ENCODE data around the gene TLL1. TPM values are rescaled to one million over a fixed set of nuclear protein-coding genes. Genes with fewer than 3 reads are reported as not detected.

TLL1 gene
- total RNA-seq, 2 experiments from 2014 or later, result not detected

- POLR2A ChIA-PET, result no interaction called here
- CTCF ChIA-PET, result no interaction called here
Measured at GRCh38 chr4:166039822-166040221, 166.8 kb downstream of the TLL1 start.

GRCh38 chr4:166042510-166043055 lies 169.5 kb downstream of the TLL1 start:
- POLR2A ChIA-PET, result no interaction called here
- CTCF ChIA-PET, result no interaction called here

GRCh38 chr4:166043801-166044200 lies 170.8 kb downstream of the TLL1 start:
- ChIA-PET CTCF (no interaction called here), POLR2A (no interaction called here)

GRCh38 chr4:166044871-166045270 lies 171.8 kb downstream of the TLL1 start:
- CTCF ChIA-PET, result no interaction called here
- POLR2A ChIA-PET, result no interaction called here

GRCh38 chr4:166045457-166045856 lies 172.4 kb downstream of the TLL1 start:
- ChIA-PET POLR2A (no interaction called here), CTCF (no interaction called here)

- CTCF ChIA-PET, result no interaction called here
- POLR2A ChIA-PET, result no interaction called here
Measured at GRCh38 chr4:166049036-166049435, 176.0 kb downstream of the TLL1 start.

- ChIA-PET POLR2A (no interaction called here), CTCF (no interaction called here)
Measured at GRCh38 chr4:166064721-166065120, 191.7 kb downstream of the TLL1 start.

GRCh38 chr4:166065324-166065723 lies 192.3 kb downstream of the TLL1 start:
- POLR2A ChIA-PET, result no interaction called here
- CTCF ChIA-PET, result no interaction called here

GRCh38 chr4:166066936-166067335 lies 193.9 kb downstream of the TLL1 start:
- POLR2A ChIA-PET, result no interaction called here
- CTCF ChIA-PET, result no interaction called here

GRCh38 chr4:166067915-166068314 lies 194.9 kb downstream of the TLL1 start:
- CTCF ChIA-PET, result no interaction called here
- POLR2A ChIA-PET, result no interaction called here

- POLR2A ChIA-PET, result no interaction called here
- CTCF ChIA-PET, result no interaction called here
Measured at GRCh38 chr4:166073783-166074182, 200.7 kb downstream of the TLL1 start.

GRCh38 chr4:166075599-166075998 lies 202.6 kb downstream of the TLL1 start:
- POLR2A ChIA-PET, result no interaction called here
- CTCF ChIA-PET, result no interaction called here

- ChIA-PET POLR2A (no interaction called here), CTCF (no interaction called here)
Measured at GRCh38 chr4:166077782-166078181, 204.7 kb downstream of the TLL1 start.

- ChIA-PET CTCF (no interaction called here), POLR2A (no interaction called here)
Measured at GRCh38 chr4:166078383-166078782, 205.3 kb downstream of the TLL1 start.

GRCh38 chr4:166078955-166079354 lies 205.9 kb downstream of the TLL1 start:
- ChIA-PET CTCF (no interaction called here), POLR2A (no interaction called here)

- ChIA-PET POLR2A (no interaction called here), CTCF (no interaction called here)
Measured at GRCh38 chr4:166087569-166087968, 214.5 kb downstream of the TLL1 start.

- POLR2A ChIA-PET, result no interaction called here
- CTCF ChIA-PET, result no interaction called here
Measured at GRCh38 chr4:166088576-166088975, 215.5 kb downstream of the TLL1 start.

- ChIA-PET POLR2A (no interaction called here), CTCF (no interaction called here)
Measured at GRCh38 chr4:166091146-166091545, 218.1 kb downstream of the TLL1 start.

- ChIA-PET POLR2A (no interaction called here), CTCF (interaction anchor here (1.0 kb wide), 1 partner anchor 599 kb away, joined by 5 read pairs; no protein-coding TSS in a partner anchor)
Measured at GRCh38 chr4:166091912-166092510, 219.0 kb downstream of the TLL1 start.

- ChIA-PET CTCF (no interaction called here), POLR2A (no interaction called here)
Measured at GRCh38 chr4:166092797-166093290, 219.8 kb downstream of the TLL1 start.

GRCh38 chr4:166104623-166105022 lies 231.6 kb downstream of the TLL1 start:
- POLR2A ChIA-PET, result no interaction called here
- CTCF ChIA-PET, result no interaction called here

GRCh38 chr4:166121897-166122296 lies 248.9 kb downstream of the TLL1 start:
- POLR2A ChIA-PET, result no interaction called here
- CTCF ChIA-PET, result no interaction called here

Measured in activated CD8-positive, alpha-beta memory T cell treated with anti-CD3 and anti-CD28 coated beads for 36 hours (primary cell).